HepG2 (cell line): ENCODE results near the gene VAMP2. TPM values are rescaled to one million over a fixed set of nuclear protein-coding genes. Genes with fewer than 3 reads are reported as not detected.
A peak's percentile ranks its signal among the peaks of the same experiment; 100 is the strongest.

Source experiments
- ATM ChIP-seq: fragments of 450-650 bp; IDR thresholded peaks from 2 replicates; pipeline ENCODE4 v1.7.1; 2017; ENCODE audit warnings: mild to moderate bottlenecking, borderline replicate concordance
- HINFP ChIP-seq: sonication (generic); formaldehyde crosslinking; IDR thresholded peaks from 2 replicates; pipeline ENCODE4 v1.4.0; 2020; ENCODE audit warnings: low read depth, mild to moderate bottlenecking, missing genetic modification reagents
- HMGA1 ChIP-seq: sonication (generic); formaldehyde crosslinking; conservative IDR thresholded peaks from 2 replicates; pipeline ENCODE4 v1.4.0; 2020; ENCODE audit warnings: missing genetic modification reagents
- KAT8 ChIP-seq: IDR thresholded peaks from 2 replicates; pipeline ENCODE4 v1.6.1; 2016; ENCODE audit warnings: missing genetic modification reagents, missing compliant biosample characterization
- PLRG1 ChIP-seq: fragments of 450-650 bp; conservative IDR thresholded peaks from 2 replicates; pipeline ENCODE4 v1.6.1; 2016
- RAD21 ChIP-seq: fragments of 450-650 bp; formaldehyde crosslinking; IDR thresholded peaks from 2 replicates; pipeline ENCODE4 v1.5.0; 2020; ENCODE audit warnings: mild to moderate bottlenecking
- SRSF9 ChIP-seq: fragments of 200-400 bp; formaldehyde crosslinking; IDR thresholded peaks from 2 replicates; pipeline ENCODE4 v1.6.1; 2018; ENCODE audit warnings: borderline replicate concordance, mild to moderate bottlenecking, low read depth, low read length; ENCODE audit not compliant: insufficient read depth, poor library complexity, severe bottlenecking
- SSRP1 ChIP-seq: IDR thresholded peaks from 2 replicates; pipeline ENCODE4 v1.6.1; 2016; ENCODE audit warnings: control low read depth
- U2AF2 ChIP-seq: fragments of 200-400 bp; formaldehyde crosslinking; IDR thresholded peaks from 2 replicates; pipeline ENCODE4 v1.6.1; 2017; ENCODE audit warnings: low read depth, mild to moderate bottlenecking, low read length
- ZBTB44 ChIP-seq: sonication (generic); formaldehyde crosslinking; IDR thresholded peaks from 2 replicates; pipeline ENCODE4 v1.4.0; 2020; ENCODE audit warnings: missing genetic modification reagents
- ZGPAT ChIP-seq: IDR thresholded peaks from 2 replicates; pipeline ENCODE4 v1.6.1; 2016; ENCODE audit warnings: mild to moderate bottlenecking
- ZHX2 ChIP-seq, 2 experiments: sonication (generic) in 1 of 2; formaldehyde crosslinking in 1 of 2; IDR thresholded peaks; 2 replicates each; pipeline versions ENCODE4 v1.6.1 to v1.9.0; 2014 to 2022; ENCODE audit warnings: antibody characterized with exemption in 1 of 2, borderline replicate concordance in 1 of 2, inconsistent platforms in 1 of 2, low read depth in 1 of 2, missing genetic modification reagents in 1 of 2
- ZNF143 ChIP-seq: sonication (generic); formaldehyde crosslinking; IDR thresholded peaks from 2 replicates; pipeline ENCODE4 v1.4.0; 2020; ENCODE audit warnings: missing genetic modification reagents
- ZNF430 ChIP-seq: sonication (generic); formaldehyde crosslinking; IDR thresholded peaks from 2 replicates; pipeline ENCODE4 v1.9.0; 2021; ENCODE audit warnings: mild to moderate bottlenecking, missing genetic modification reagents
- ZNF512 ChIP-seq: sonication (generic); formaldehyde crosslinking; IDR thresholded peaks from 2 replicates; pipeline ENCODE4 v1.4.0; 2020; ENCODE audit warnings: mild to moderate bottlenecking, missing genetic modification reagents
- ZNF816 ChIP-seq: sonication (generic); formaldehyde crosslinking; IDR thresholded peaks from 2 replicates; pipeline ENCODE4 v1.8.0; 2022; ENCODE audit warnings: missing genetic modification reagents, mild to moderate bottlenecking, borderline replicate concordance
- polyA plus RNA-seq, 8 experiments: library from polyadenylated mRNA; depleted of rRNA in 3 of 8; stranded (reverse) in 7 of 8; unstranded in 1 of 8; fragments of >200 nt; fragmentation: Illumina TruSeq in 4 of 8; extraction: Trizol in 4 of 8; gene quantifications; 2 replicates each; pipeline versions ENCODE4 v1.2.1 to v1.2.3, GENCODE V29; 2011 to 2016; ENCODE audit warnings: low read depth in 4 of 8, missing spikeins in 1 of 8, mixed read lengths in 1 of 8; ENCODE audit not compliant: insufficient read depth in 1 of 8
- total RNA-seq, 5 experiments: library from RNA; depleted of rRNA; stranded (reverse); fragments of >200 nt; fragmentation: Illumina TruSeq; extraction: Trizol; gene quantifications; 2 replicates each; pipeline ENCODE4 v1.2.3, GENCODE V29; 2016; ENCODE audit warnings: low read depth in 1 of 5

Gene VAMP2
- total and polyA plus RNA-seq, 2 of the 13 experiments (the other 11 are each of a cell fraction or from before 2014, with no cell fraction given), result 3.9 to 17.2 TPM

GRCh38 chr17:8153525-8153956 lies 9.2 kb downstream of the VAMP2 start (continued):
- TF ChIP-seq ZHX2 (IDR thresholded peaks at IDR 0.05; ENCODE audit: low read depth) (0 out of 2 replicates have a peak, but pooled peaks have one; percentile 15), ZHX2 (CRISPR knock-in tag; IDR thresholded peaks at IDR 0.05; ENCODE audit: borderline replicate concordance) (no peak), HMGA1 (CRISPR knock-in tag) (no peak), ATM (no peak; the same call in 1 of the 2 replicates), KAT8 (no peak; the same call in 1 of the 2 replicates), U2AF2 (no peak), ZBTB44 (CRISPR knock-in tag) (no peak), PLRG1 (no peak), SRSF9 (no peak), RAD21 (CRISPR knock-in tag) (no peak), ZNF512 (CRISPR knock-in tag) (no peak), ZNF430 (0 out of 2 replicates have a peak, but pooled peaks have one; percentile 30), SSRP1 (CRISPR knock-in tag) (no peak), ZGPAT (CRISPR knock-in tag) (peak; percentile 36; the same call in 1 of the 2 replicates), ZNF816 (CRISPR knock-in tag) (no peak), ZNF143 (CRISPR knock-in tag) (no peak), HINFP (CRISPR knock-in tag) (no peak)
